ENCODE results near the gene MYO5B.

The MYO5B gene

GRCh38 chr18:49963217-49963616 lies 231.7 kb downstream of the MYO5B start:
- DNase-seq: no peak

- DNase-seq: no peak
Observed at GRCh38 chr18:49961271-49961670, 233.7 kb downstream of the MYO5B start.

- DNase-seq: no peak
Observed at GRCh38 chr18:49960376-49960775, 234.6 kb downstream of the MYO5B start.

- no peak for DNase-seq
Observed at GRCh38 chr18:49959176-49959575, 235.8 kb downstream of the MYO5B start.

GRCh38 chr18:49955263-49955662 lies 239.7 kb downstream of the MYO5B start:
- DNase-seq: no peak

GRCh38 chr18:49953391-49953790 lies 241.6 kb downstream of the MYO5B start:
- no peak for DNase-seq

- no peak for DNase-seq
Observed at GRCh38 chr18:49949951-49950395, 245.0 kb downstream of the MYO5B start.

- no peak for DNase-seq
Observed at GRCh38 chr18:49948975-49949374, 246.0 kb downstream of the MYO5B start.

GRCh38 chr18:49944663-49945062 lies 250.3 kb downstream of the MYO5B start:
- no peak for DNase-seq

- no peak for DNase-seq
Observed at GRCh38 chr18:49936821-49937220, 258.1 kb downstream of the MYO5B start.

GRCh38 chr18:49935215-49935614 lies 259.7 kb downstream of the MYO5B start:
- no peak for DNase-seq

GRCh38 chr18:49934457-49934856 lies 260.5 kb downstream of the MYO5B start:
- no peak for DNase-seq

GRCh38 chr18:49933530-49934128 lies 261.3 kb downstream of the MYO5B start:
- DNase-seq: no peak

- DNase-seq: no peak
Observed at GRCh38 chr18:49931760-49932159, 263.2 kb downstream of the MYO5B start.

- no peak for DNase-seq
Observed at GRCh38 chr18:49931179-49931578, 263.8 kb downstream of the MYO5B start.

GRCh38 chr18:49926106-49926745 lies 268.7 kb downstream of the MYO5B start:
- no peak for DNase-seq

- DNase-seq: no peak
Observed at GRCh38 chr18:49924293-49924983, 270.5 kb downstream of the MYO5B start.

- no peak for DNase-seq
Observed at GRCh38 chr18:49922228-49922627, 272.7 kb downstream of the MYO5B start.

GRCh38 chr18:49921318-49921985 lies 273.5 kb downstream of the MYO5B start:
- DNase-seq: no peak

- no peak for DNase-seq
Observed at GRCh38 chr18:49920731-49921130, 274.2 kb downstream of the MYO5B start.

GRCh38 chr18:49917742-49918141 lies 277.2 kb downstream of the MYO5B start:
- no peak for DNase-seq

- no peak for DNase-seq
Observed at GRCh38 chr18:49915352-49915751, 279.6 kb downstream of the MYO5B start.

- no peak for DNase-seq
Observed at GRCh38 chr18:49913221-49913620, 281.7 kb downstream of the MYO5B start.

- DNase-seq: no peak
Observed at GRCh38 chr18:49911427-49911826, 283.5 kb downstream of the MYO5B start.

Measured in T-helper 9 cell (primary cell).